Heart left ventricle (tissue), 13 donors: Measurements from ENCODE around the gene SMOC1.

ENCODE experiments used
- CTCF ChIP-seq, 12 donors: fragments of 200-600 bp; sonication (generic) in 4 of 12; IDR thresholded peaks; one replicate each; pipeline versions ENCODE4 v1.5.0 to v1.8.0; 2018 to 2022; ENCODE audit warnings: antibody characterized with exemption in 12 of 12, mild to moderate bottlenecking in 5 of 12
- POLR2A ChIP-seq, 2 donors: fragments of 450-650 bp; IDR thresholded peaks; one replicate each; pipeline ENCODE4 v1.6.1; 2017; ENCODE audit warnings: antibody characterized with exemption in 2 of 2, mild to moderate bottlenecking in 2 of 2, moderate library complexity in 2 of 2
- donor health status: ischemic (EF 13 %, LVEDD 7.1; RV severe dilation, severe dysfunction).
- donor health status: DM: no; HTN: yes; CAD: no.
- donor health status: DM: no; HTN: no; CAD: no.
- donor health status: ischemic (EF 25% LVEDD 6.9; RV normal size, moderate dysfunction).
- donor health status: ischemic (EF 25% LVEDD 5.7; RV mildly dilated, moderate dysfunction).
- donor health status: ischemic (EF 35%, LVEDD 5.7; RV mildly dilated, moderate dysfunction).
- donor health status: nonischemic (EF 11% LVEDD 7.7; RV severe dilation, severe dysfunction).
- donor health status: DM: yes; HTN: yes; CAD: no.
- donor health status: PGD.
- donor health status: ischemic (EF 29% LVEDD 5.4; RV normal size, mild dysfunction).
- donor health status: nonischemic (EF 23%, LVEDD 6.1; RV moderate dilation, normal function).

GRCh38 chr14:69994002-69994401, 114.8 kb downstream of the SMOC1 start:
- TF ChIP-seq CTCF (IDR thresholded peaks at IDR 0.05) (no peak), POLR2A (IDR thresholded peaks at IDR 0.05) (no peak)
